GM18873 (cell line): ENCODE measurements around the gene SLC5A6.

Source experiments
- ATAC-seq: cut with Tn5 transposase; IDR thresholded peaks from one replicate; pipeline ENCODE4 v1.9.1; 2021; ENCODE audit warnings: mild to moderate bottlenecking, moderate library complexity, moderate number of reproducible peaks; ENCODE audit not compliant: unreplicated experiment, low FRiP score

The SLC5A6 gene

GRCh38 chr2:27237341-27237945, 25.4 kb upstream of the SLC5A6 start:
- ATAC-seq, result no peak

GRCh38 chr2:27236626-27237025, 24.6 kb upstream of the SLC5A6 start:
- no peak for ATAC-seq

GRCh38 chr2:27236136-27236535, 24.1 kb upstream of the SLC5A6 start:
- no peak for ATAC-seq

GRCh38 chr2:27233341-27233740, 21.3 kb upstream of the SLC5A6 start:
- no peak for ATAC-seq

- no peak for ATAC-seq
These were observed 19.9 kb upstream of the SLC5A6 start for GRCh38 chr2:27231921-27232320.

- no peak for ATAC-seq
These were observed 15.4 kb upstream of the SLC5A6 start for GRCh38 chr2:27227501-27227900.

GRCh38 chr2:27225526-27225925, 13.5 kb upstream of the SLC5A6 start:
- no peak for ATAC-seq

- ATAC-seq, result no peak
These were observed 11.3 kb upstream of the SLC5A6 start for GRCh38 chr2:27223416-27223815.

GRCh38 chr2:27222407-27222806, 10.3 kb upstream of the SLC5A6 start:
- ATAC-seq, result no peak

- no peak for ATAC-seq
These were observed 9.1 kb upstream of the SLC5A6 start for GRCh38 chr2:27221166-27221565.

GRCh38 chr2:27220091-27220490, 8.0 kb upstream of the SLC5A6 start:
- no peak for ATAC-seq

- ATAC-seq, result no peak
These were observed 7.0 kb upstream of the SLC5A6 start for GRCh38 chr2:27219091-27219490.

- ATAC-seq, result no peak
These were observed 6.5 kb upstream of the SLC5A6 start for GRCh38 chr2:27218614-27219013.

- peak; percentile 45 for ATAC-seq
These were observed 5.4 kb upstream of the SLC5A6 start, which contains the start of gene CAD for GRCh38 chr2:27217173-27218121. Gene CAD, plus strand, starts transcription at chr2:27217369. Its CDS starts 183 bp downstream, at chr2:27217552.

- no peak for ATAC-seq
These were observed 4.5 kb upstream of the SLC5A6 start for GRCh38 chr2:27216416-27217137.

GRCh38 chr2:27214941-27215340, 2.9 kb upstream of the SLC5A6 start:
- ATAC-seq, result no peak

GRCh38 chr2:27212626-27213471, 781 bp upstream of the SLC5A6 start:
- no peak for ATAC-seq

- peak; percentile 11 for ATAC-seq
These were observed 676 bp downstream of the SLC5A6 start for GRCh38 chr2:27211241-27211942.

- ATAC-seq, result no peak
These were observed 2.3 kb downstream of the SLC5A6 start for GRCh38 chr2:27209621-27210401.
